HG03342 (cell line): ENCODE results near the gene LRP10.
"Not testable (repeated sequence)": the region's sequence is repeated elsewhere in the genome, so short reads cannot be mapped to it uniquely, and the experiment has no call there.

ENCODE experiments used
- ATAC-seq: cut with Tn5 transposase; IDR thresholded peaks from one replicate; pipeline ENCODE4 v1.9.1; 2021; ENCODE audit warnings: mild to moderate bottlenecking, moderate library complexity; ENCODE audit not compliant: unreplicated experiment

Gene LRP10

GRCh38 chr14:22843123-22843925 lies 28.2 kb upstream of the LRP10 start:
- ATAC-seq, result no peak

GRCh38 chr14:22844221-22845102 lies 27.1 kb upstream of the LRP10 start:
- ATAC-seq, result no peak

- ATAC-seq, result no peak
Observed at GRCh38 chr14:22845103-22845394, 26.5 kb upstream of the LRP10 start.

- ATAC-seq, result no peak
Observed at GRCh38 chr14:22845821-22846625, 25.5 kb upstream of the LRP10 start.

- no peak for ATAC-seq
Observed at GRCh38 chr14:22846811-22847307, 24.7 kb upstream of the LRP10 start.

GRCh38 chr14:22847661-22848341 lies 23.7 kb upstream of the LRP10 start:
- no peak for ATAC-seq

GRCh38 chr14:22848351-22849164 lies 23.0 kb upstream of the LRP10 start:
- no peak for ATAC-seq

- ATAC-seq, result no peak
Observed at GRCh38 chr14:22849212-22849819, 22.2 kb upstream of the LRP10 start.

GRCh38 chr14:22850944-22851764 lies 20.4 kb upstream of the LRP10 start:
- no peak for ATAC-seq

- ATAC-seq, result not testable (repeated sequence)
Observed at GRCh38 chr14:22852178-22852577, 19.4 kb upstream of the LRP10 start.

- ATAC-seq, result no peak
Observed at GRCh38 chr14:22852599-22852939, 19.0 kb upstream of the LRP10 start.

GRCh38 chr14:22852940-22853767 lies 18.4 kb upstream of the LRP10 start:
- no peak for ATAC-seq

- not testable (repeated sequence) for ATAC-seq
Observed at GRCh38 chr14:22854296-22854695, 17.2 kb upstream of the LRP10 start.

- ATAC-seq, result no peak
Observed at GRCh38 chr14:22854963-22855724, 16.4 kb upstream of the LRP10 start.

- no peak for ATAC-seq
Observed at GRCh38 chr14:22856428-22856827, 15.1 kb upstream of the LRP10 start.

GRCh38 chr14:22860377-22860776 lies 11.2 kb upstream of the LRP10 start:
- ATAC-seq, result not testable (repeated sequence)

GRCh38 chr14:22861651-22862050 lies 9.9 kb upstream of the LRP10 start:
- no peak for ATAC-seq
